GM12878 (cell line): Measurements from ENCODE around the gene IKBIP. TPM values are rescaled to one million over a fixed set of nuclear protein-coding genes. Genes with fewer than 3 reads are reported as not detected.

Source experiments
- BCL3 ChIP-seq: IDR thresholded peaks from 2 replicates; pipeline ENCODE4 v1.6.1; 2011; ENCODE audit warnings: borderline replicate concordance, low read depth, mild to moderate bottlenecking, moderate library complexity, low read length; ENCODE audit not compliant: insufficient read depth, poor library complexity, severe bottlenecking
- BHLHE40 ChIP-seq, 2 experiments: fragments of 450-650 bp in 1 of 2; IDR thresholded peaks; 2 replicates each; pipeline ENCODE4 v1.6.1; 2011 to 2017; ENCODE audit warnings: low read depth in 2 of 2, borderline replicate concordance in 1 of 2, improper control_type of control experiment in 1 of 2, low read length in 1 of 2, mild to moderate bottlenecking in 1 of 2
- CUX1 ChIP-seq: IDR thresholded peaks from 2 replicates; pipeline ENCODE4 v1.6.1; 2012; ENCODE audit warnings: improper control_type of control experiment, low read depth, low read length; ENCODE audit not compliant: insufficient replicate concordance
- EGR1 ChIP-seq, 2 experiments: IDR thresholded peaks; 1 replicate in 1 of 2; 2 replicates in 1 of 2; pipeline ENCODE4 v1.6.1; 2011 to 2012; ENCODE audit warnings: low read depth in 2 of 2, low read length in 2 of 2, borderline replicate concordance in 1 of 2, mild to moderate bottlenecking in 1 of 2, moderate library complexity in 1 of 2
- ELK1 ChIP-seq: IDR thresholded peaks from 2 replicates; pipeline ENCODE4 v1.6.1; 2012; ENCODE audit warnings: low read depth, low read length, improper control_type of control experiment
- GABPA ChIP-seq: IDR thresholded peaks from 2 replicates; pipeline ENCODE4 v1.6.1; 2014; ENCODE audit warnings: antibody characterized with exemption, low read depth, mild to moderate bottlenecking, inconsistent platforms
- HDAC6 ChIP-seq: fragments of 200-600 bp; sonication (generic); IDR thresholded peaks from one replicate; pipeline ENCODE4 v1.8.0; 2017; ENCODE audit warnings: antibody characterized with exemption; ENCODE audit not compliant: unreplicated experiment
- IKZF1 ChIP-seq: fragments of 450-650 bp; conservative IDR thresholded peaks from 2 replicates; pipeline ENCODE4 v1.6.1; 2017; ENCODE audit warnings: antibody characterized with exemption, mild to moderate bottlenecking
- JUNB ChIP-seq: IDR thresholded peaks from 2 replicates; pipeline ENCODE4 v1.6.1; 2016; ENCODE audit warnings: antibody characterized with exemption, mild to moderate bottlenecking
- KLF5 ChIP-seq: fragments of 450-650 bp; IDR thresholded peaks from 2 replicates; pipeline ENCODE4 v1.6.1; 2014; ENCODE audit warnings: mild to moderate bottlenecking; ENCODE audit not compliant: partially characterized antibody
- MEF2B ChIP-seq: fragments of 450-650 bp; IDR thresholded peaks from 2 replicates; pipeline ENCODE4 v1.6.1; 2018; ENCODE audit warnings: mild to moderate bottlenecking, moderate library complexity; ENCODE audit not compliant: partially characterized antibody, poor library complexity, severe bottlenecking
- MTA2 ChIP-seq: fragments of 450-650 bp; IDR thresholded peaks from 2 replicates; pipeline ENCODE4 v1.6.1; 2016; ENCODE audit warnings: low read depth, mild to moderate bottlenecking, moderate library complexity
- NR2C1 ChIP-seq: fragments of 450-650 bp; IDR thresholded peaks from 2 replicates; pipeline ENCODE4 v1.6.1; 2017; ENCODE audit warnings: antibody characterized with exemption, mild to moderate bottlenecking, moderate library complexity
- PAX5 ChIP-seq: IDR thresholded peaks from 2 replicates; pipeline ENCODE4 v1.6.1; 2011; ENCODE audit warnings: low read depth, low read length, borderline replicate concordance
- SMARCA5 ChIP-seq: fragments of 450-650 bp; IDR thresholded peaks from 2 replicates; pipeline ENCODE4 v1.6.1; 2017; ENCODE audit warnings: mild to moderate bottlenecking
- SUZ12 ChIP-seq: fragments of 200-600 bp; sonication (generic); IDR thresholded peaks from one replicate; pipeline ENCODE4 v1.6.1; 2018; ENCODE audit warnings: antibody characterized with exemption, mild to moderate bottlenecking; ENCODE audit not compliant: unreplicated experiment
- polyA plus RNA-seq, 11 experiments: library from polyadenylated mRNA; depleted of rRNA in 4 of 11; unstranded in 6 of 11; stranded (reverse) in 5 of 11; fragments of >200 nt; fragmentation: Nextera tagmentation in 4 of 11; fragmentation: Illumina TruSeq in 1 of 11; extraction: Ambion mirVana in 4 of 11; extraction: Trizol in 1 of 11; gene quantifications; 1 replicate in 1 of 11; 2 replicates in 10 of 11; pipeline versions ENCODE4 v1.2.1 to v1.2.3, GENCODE V29; 2011 to 2016; ENCODE audit warnings: inconsistent platforms in 2 of 11, missing spikeins in 2 of 11, low read depth in 1 of 11
- total RNA-seq, 4 experiments: library from RNA; depleted of rRNA in 3 of 4; stranded (reverse); fragments of >200 nt in 3 of 4; fragmentation: Illumina TruSeq in 1 of 4; extraction: Trizol in 1 of 4; gene quantifications; 2 replicates each; pipeline versions ENCODE4 v1.2.1 to v1.2.3, GENCODE V29; 2013 to 2021
- TF ChIP-seq, protein P1 (sequence below): fragments of 450-650 bp; conservative IDR thresholded peaks from 2 replicates; pipeline ENCODE4 v1.6.1; 2017; ENCODE audit warnings: mild to moderate bottlenecking, moderate library complexity
- TF ChIP-seq, protein P2 (sequence below): fragments of 450-650 bp; IDR thresholded peaks from 2 replicates; pipeline ENCODE4 v1.6.1; 2016; ENCODE audit warnings: mild to moderate bottlenecking

The IKBIP gene
- total and polyA plus RNA-seq, 10 of the 15 experiments (the other 5 are each of a cell fraction or from before 2014, with no cell fraction given), result 5.4 to 34.5 (median 18.4) TPM

- TF ChIP-seq, protein P1, sequence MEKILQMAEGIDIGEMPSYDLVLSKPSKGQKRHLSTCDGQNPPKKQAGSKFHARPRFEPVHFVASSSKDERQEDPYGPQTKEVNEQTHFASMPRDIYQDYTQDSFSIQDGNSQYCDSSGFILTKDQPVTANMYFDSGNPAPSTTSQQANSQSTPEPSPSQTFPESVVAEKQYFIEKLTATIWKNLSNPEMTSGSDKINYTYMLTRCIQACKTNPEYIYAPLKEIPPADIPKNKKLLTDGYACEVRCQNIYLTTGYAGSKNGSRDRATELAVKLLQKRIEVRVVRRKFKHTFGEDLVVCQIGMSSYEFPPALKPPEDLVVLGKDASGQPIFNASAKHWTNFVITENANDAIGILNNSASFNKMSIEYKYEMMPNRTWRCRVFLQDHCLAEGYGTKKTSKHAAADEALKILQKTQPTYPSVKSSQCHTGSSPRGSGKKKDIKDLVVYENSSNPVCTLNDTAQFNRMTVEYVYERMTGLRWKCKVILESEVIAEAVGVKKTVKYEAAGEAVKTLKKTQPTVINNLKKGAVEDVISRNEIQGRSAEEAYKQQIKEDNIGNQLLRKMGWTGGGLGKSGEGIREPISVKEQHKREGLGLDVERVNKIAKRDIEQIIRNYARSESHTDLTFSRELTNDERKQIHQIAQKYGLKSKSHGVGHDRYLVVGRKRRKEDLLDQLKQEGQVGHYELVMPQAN, result no peak
- TF ChIP-seq, protein P2, sequence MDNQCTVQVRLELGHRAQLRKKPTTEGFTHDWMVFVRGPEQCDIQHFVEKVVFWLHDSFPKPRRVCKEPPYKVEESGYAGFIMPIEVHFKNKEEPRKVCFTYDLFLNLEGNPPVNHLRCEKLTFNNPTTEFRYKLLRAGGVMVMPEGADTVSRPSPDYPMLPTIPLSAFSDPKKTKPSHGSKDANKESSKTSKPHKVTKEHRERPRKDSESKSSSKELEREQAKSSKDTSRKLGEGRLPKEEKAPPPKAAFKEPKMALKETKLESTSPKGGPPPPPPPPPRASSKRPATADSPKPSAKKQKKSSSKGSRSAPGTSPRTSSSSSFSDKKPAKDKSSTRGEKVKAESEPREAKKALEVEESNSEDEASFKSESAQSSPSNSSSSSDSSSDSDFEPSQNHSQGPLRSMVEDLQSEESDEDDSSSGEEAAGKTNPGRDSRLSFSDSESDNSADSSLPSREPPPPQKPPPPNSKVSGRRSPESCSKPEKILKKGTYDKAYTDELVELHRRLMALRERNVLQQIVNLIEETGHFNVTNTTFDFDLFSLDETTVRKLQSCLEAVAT, result no peak
- TF ChIP-seq SMARCA5 (0 out of 2 replicates have a peak, but pooled peaks have one; percentile 18), KLF5 (no peak), GABPA (no peak), MTA2 (peak; percentile 81), HDAC6 (no peak), EGR1 (IDR thresholded peaks at IDR 0.05; ENCODE audit: borderline replicate concordance in 1 of 2, low read depth in 2 of 2, low read length in 2 of 2) (no peak), JUNB (no peak; the same call in 1 of the 2 replicates), BHLHE40 (IDR thresholded peaks at IDR 0.05; ENCODE audit: borderline replicate concordance in 1 of 2, low read depth in 2 of 2, low read length in 1 of 2) (peak; percentile 49 to 72; a peak in 2 of 4 replicates), BCL3 (no peak), SUZ12 (no peak), ELK1 (no peak), PAX5 (no peak), IKZF1 (peak; percentile 66), CUX1 (no peak), NR2C1 (peak; percentile 65), MEF2B (peak; percentile 86)
Measured at GRCh38 chr12:98612696-98613334, 31.8 kb downstream of the IKBIP start (continued).
